Stimulated activated CD8-positive, alpha-beta memory T cell treated with anti-CD3 and anti-CD28 coated beads, Interleukin-7, amount 100 ng/mL, for 24 hours (primary cell): ENCODE measurements around the gene TUBA1C.
"Not testable (repeated sequence)": the region's sequence is repeated elsewhere in the genome, so short reads cannot be mapped to it uniquely, and the experiment has no call there.

Experiments
- DNase-seq: peaks from one replicate; pipeline ENCODE4 v3.0.0-alpha.2; 2020; ENCODE audit warnings: low read depth

TUBA1C gene

DNA sequence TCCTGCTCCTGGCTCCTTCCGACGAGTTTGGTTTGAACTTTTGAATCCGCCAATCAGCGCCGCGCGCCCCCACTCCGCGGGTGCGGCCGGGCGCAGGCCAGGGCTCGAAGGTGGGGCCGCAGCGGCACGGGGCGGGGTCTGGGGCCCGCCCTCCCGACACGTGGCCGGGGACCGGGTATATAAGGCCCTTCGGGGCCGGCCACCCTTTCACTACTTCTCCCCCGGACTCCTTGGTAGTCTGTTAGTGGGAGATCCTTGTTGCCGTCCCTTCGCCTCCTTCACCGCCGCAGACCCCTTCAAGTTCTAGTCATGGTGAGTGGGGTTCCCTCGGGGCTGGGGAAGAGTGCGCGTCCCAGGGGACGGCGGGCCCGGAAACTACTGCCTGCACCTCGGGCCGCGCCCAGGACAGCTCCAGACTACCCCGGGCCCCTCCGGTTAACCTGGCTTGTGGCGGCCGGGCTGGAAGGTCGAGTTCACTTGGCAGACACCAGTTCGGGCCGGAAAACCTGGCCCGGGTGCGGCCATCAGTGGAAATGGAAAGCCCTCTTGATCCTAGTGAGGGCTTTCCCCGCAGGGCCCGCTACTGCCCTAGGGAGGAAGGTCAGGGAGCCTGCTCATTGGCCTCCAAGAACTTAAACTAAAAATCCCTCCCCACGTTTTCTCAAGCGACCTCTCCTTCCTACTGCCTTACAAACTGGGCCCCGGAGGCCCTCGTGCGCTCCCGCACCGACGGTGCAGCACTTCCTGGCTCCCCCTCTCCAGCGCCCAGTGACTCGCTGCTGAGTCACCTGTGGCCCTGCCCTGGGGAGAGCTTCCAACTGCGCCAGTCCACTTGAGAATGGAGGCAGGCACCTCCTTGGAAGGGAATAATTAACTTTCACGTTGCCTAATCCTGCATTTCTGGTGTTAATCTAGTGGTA is at the start of gene TUBA1C:
TSS of gene TUBA1C (plus strand) at position 210 of the 920 bp plus-strand sequence. CDS start at position 310, 100 bp downstream.
- DNase-seq: peak; percentile 68

- no peak for DNase-seq
Measured at GRCh38 chr12:49219417-49220026, 45.4 kb upstream of the TUBA1C start.

DNA sequence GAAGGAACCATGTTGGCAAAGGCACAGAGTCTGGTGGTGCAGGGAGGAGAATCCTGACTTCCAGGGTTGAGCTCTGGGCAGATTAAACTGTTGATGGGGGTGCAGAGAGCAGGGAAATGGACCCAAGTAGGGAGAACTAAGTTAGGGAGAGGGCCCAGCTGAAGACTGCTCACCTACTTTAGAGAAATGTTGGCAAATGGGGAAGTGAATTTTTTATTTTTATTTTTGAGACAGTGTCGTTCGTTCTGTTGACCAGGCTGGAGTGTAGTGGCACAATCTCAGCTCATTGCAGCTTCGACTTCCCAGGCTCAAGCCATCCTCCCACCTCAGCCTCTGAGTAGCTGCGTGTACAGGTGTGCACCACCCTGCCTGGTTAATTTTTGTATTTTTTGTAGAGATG is 43.9 kb upstream of the TUBA1C start:
- DNase-seq: no peak

DNA sequence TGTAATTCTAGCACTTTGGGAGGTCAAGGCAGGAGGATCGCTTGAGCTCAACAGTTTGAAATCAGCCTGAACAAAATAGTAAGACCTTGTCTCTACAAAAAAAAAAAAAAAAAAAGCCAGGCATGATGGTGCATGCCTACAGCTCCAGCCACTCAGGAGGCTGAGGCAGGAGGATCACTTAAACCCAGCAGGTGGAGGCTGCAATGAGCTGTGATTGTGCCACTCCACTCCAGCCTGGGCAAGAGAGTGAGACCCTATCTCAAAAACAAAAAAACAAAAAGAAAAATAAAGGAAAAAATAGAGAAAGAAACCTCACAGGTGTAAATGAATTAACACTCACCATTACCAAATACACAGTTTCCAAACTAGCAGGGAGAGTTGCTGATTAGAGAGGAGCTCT is 41.8 kb upstream of the TUBA1C start:
- no peak for DNase-seq

DNA sequence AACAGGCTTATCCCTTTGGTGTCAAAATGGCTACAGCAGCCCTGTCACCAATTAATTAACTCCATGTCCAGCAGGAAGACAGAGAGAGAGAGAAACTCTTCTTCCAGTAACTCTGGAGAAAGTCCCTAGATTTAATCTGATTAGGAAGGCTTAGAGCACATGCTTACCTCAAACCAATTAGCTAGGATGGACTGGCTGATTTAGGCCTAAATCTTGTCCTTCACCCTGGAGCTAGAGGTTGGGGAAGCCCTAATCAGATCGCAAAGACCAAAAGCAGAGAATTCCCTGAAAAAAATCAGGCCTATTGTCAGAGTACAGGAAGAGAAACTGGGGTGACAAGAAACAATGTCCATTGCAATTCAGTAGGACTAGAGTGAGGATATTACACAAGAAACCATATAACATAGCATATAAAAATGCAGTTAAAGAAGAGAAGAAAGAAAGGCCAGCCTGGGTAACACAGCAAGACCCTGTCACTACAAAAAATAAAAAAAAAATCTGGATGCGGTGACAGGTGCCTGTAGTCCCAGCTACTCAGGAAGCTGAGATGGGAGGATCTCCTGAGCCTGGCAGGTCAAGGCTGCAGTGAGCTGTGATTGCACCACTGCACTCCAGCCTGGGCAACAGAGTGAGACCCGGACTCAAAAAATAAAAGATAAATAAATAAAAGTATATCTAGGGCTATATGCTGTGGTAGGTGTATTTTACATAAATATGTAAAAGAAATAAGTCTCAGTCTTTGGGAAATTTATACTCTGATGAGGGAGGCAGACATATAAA is 41.1 kb upstream of the TUBA1C start:
- DNase-seq: no peak

- no peak for DNase-seq
Measured at GRCh38 chr12:49225576-49226166, 39.2 kb upstream of the TUBA1C start.

GRCh38 chr12:49227713-49228112 is 37.2 kb upstream of the TUBA1C start:
- no peak for DNase-seq

- DNase-seq: no peak
Measured at GRCh38 chr12:49228653-49229052, 36.2 kb upstream of the TUBA1C start.

GRCh38 chr12:49230176-49230804 is 34.6 kb upstream of the TUBA1C start:
- DNase-seq: no peak

DNA sequence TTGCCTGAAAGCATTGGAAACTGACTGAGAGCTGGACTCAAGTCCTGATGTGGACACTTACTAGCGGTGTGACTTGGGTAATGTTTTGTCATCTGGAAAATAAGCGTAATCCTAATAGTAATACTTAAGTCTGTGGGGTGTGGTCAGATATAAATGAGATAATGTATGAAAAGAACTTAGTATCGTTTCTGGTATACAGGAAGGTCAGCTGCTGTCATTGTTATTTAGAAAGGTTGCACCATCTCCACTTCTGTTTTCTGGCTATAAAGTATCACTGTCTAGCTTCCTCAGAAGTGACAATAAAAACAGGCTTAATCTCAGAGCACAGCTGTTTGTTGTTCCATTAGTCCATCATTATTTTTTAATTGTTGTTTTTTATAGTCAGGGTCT is 34.1 kb upstream of the TUBA1C start:
- no peak for DNase-seq

DNA sequence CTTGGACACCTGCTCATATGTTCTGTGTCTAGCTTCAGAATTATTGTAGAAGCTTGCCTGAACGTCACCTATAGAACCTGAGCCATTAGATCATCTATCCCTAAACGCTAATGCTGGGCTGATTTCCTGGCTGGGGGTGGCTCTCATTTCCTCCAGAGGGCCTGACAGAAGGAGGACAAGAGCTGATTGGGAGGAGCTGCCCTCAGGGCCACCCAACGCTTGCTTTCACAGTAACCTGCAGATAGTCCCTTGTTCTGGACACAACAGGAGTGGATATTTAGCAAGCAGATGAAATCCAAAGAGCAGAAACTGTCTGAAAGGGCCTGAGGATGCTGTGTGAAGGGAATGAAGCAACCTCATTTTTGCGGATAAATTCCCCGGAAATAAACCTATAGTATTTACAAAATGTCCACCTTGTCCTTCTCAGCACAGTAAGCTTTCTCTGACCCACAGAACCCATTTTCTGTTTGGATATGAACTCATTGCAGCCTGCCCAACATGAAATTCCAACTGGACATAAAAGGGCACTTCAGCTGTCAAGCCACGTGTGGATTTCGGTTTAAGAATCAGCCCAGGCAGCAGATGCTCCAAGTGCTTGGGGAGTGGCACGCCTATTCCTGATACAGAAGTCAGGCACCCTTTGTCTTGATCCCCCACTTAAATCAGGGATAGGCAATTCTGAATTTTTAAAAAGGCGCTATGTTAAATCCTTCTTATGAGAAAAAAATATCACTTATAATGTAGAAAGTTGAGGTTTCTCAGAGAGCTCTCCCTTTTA is 32.8 kb upstream of the TUBA1C start:
- DNase-seq: no peak

GRCh38 chr12:49232940-49233841 is 31.7 kb upstream of the TUBA1C start:
- DNase-seq: no peak

- no peak for DNase-seq
Measured at GRCh38 chr12:49233842-49234526, 30.9 kb upstream of the TUBA1C start.

GRCh38 chr12:49236423-49236822 is 28.5 kb upstream of the TUBA1C start:
- DNase-seq: no peak

GRCh38 chr12:49243631-49244030 is 21.3 kb upstream of the TUBA1C start:
- no peak for DNase-seq

DNA sequence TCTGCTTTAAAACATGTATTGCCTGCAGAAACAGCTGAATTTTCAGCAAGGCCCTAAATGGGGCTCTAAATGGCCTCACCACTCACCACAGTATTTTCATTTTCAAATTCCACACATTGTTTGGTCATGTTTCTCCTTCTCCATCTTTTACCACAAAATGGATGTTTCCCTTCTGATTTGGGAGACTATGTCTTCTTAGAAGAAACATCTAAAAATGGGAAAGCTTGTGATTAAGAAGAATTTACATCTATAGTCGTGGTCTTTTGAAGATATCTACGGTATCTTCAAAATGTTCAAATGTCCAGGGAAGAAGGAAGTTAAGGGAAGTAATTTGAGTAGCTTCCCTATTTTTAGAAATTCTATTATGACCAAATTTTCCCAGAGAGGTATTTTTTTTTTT is 20.7 kb upstream of the TUBA1C start:
- DNase-seq: no peak

GRCh38 chr12:49251357-49251756 is 13.5 kb upstream of the TUBA1C start:
- DNase-seq: no peak

DNA sequence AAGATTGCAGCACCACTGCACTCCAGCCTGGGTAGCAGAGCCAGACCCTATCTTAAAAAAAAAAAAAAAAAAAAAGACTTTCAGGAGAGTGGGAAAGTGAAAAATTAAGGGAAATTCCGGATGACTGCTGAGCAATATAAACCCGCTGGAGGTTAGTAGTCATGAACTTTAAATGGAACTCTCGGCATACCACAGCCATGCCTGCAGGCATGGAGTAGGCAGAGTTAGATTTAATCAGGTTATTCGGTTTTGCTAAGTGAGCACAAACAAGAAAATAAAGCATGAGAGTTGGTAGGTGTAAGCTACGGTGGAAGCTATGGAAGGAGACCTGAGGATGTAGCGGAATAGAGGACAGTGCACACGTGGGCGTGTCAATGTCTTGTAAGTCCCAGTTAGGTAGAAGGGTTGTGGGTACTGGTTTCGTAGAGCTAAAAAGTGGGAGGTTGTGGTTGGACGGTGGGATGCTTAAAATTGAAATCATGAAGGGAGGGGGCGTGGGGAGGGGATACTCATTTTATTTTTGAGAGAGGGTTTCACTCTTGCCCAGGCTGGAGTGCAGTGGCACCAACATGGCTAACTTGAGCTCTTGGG is 11.8 kb upstream of the TUBA1C start:
- DNase-seq: no peak

- not testable (repeated sequence) for DNase-seq
Measured at GRCh38 chr12:49255456-49255855, 9.4 kb upstream of the TUBA1C start.
